GM21825 (cell line): ENCODE measurements around the gene PRAMEF14.
"Not testable (repeated sequence)": the region's sequence is repeated elsewhere in the genome, so short reads cannot be mapped to it uniquely, and the experiment has no call there.

ENCODE experiments used
- ATAC-seq: cut with Tn5 transposase; IDR thresholded peaks from one replicate; pipeline ENCODE4 v1.9.1; 2021; ENCODE audit warnings: mild to moderate bottlenecking, moderate library complexity; ENCODE audit not compliant: unreplicated experiment

PRAMEF14 gene

GRCh38 chr1:13347034-13347433 is at the start of gene PRAMEF14:
Gene PRAMEF14 (minus strand): TSS chr1:13347134. CDS start chr1:13345314, 1,820 bp downstream.
- not testable (repeated sequence) for ATAC-seq

GRCh38 chr1:13395311-13395710 is 48.4 kb upstream of the PRAMEF14 start:
- not testable (repeated sequence) for ATAC-seq

GRCh38 chr1:13394761-13395160 is 47.8 kb upstream of the PRAMEF14 start:
- not testable (repeated sequence) for ATAC-seq

- not testable (repeated sequence) for ATAC-seq
Observed at GRCh38 chr1:13393004-13393403, 46.1 kb upstream of the PRAMEF14 start.

GRCh38 chr1:13389332-13389731 is 42.4 kb upstream of the PRAMEF14 start, which contains the start of gene PRAMEF17:
Gene PRAMEF17 (plus strand): TSS chr1:13389632. CDS start chr1:13389658, 26 bp downstream.
- ATAC-seq, result not testable (repeated sequence)

- ATAC-seq, result not testable (repeated sequence)
Observed at GRCh38 chr1:13380380-13380779, 33.4 kb upstream of the PRAMEF14 start.

- not testable (repeated sequence) for ATAC-seq
Observed at GRCh38 chr1:13378983-13379382, 32.0 kb upstream of the PRAMEF14 start.

- not testable (repeated sequence) for ATAC-seq
Observed at GRCh38 chr1:13368544-13368943, 21.6 kb upstream of the PRAMEF14 start.

- not testable (repeated sequence) for ATAC-seq
Observed at GRCh38 chr1:13366536-13366935, 19.6 kb upstream of the PRAMEF14 start.

- ATAC-seq, result not testable (repeated sequence)
Observed at GRCh38 chr1:13364928-13365327, 18.0 kb upstream of the PRAMEF14 start.

- not testable (repeated sequence) for ATAC-seq
Observed at GRCh38 chr1:13362364-13362763, 15.4 kb upstream of the PRAMEF14 start.

- ATAC-seq, result not testable (repeated sequence)
Observed at GRCh38 chr1:13356774-13357173, 9.8 kb upstream of the PRAMEF14 start.

- not testable (repeated sequence) for ATAC-seq
Observed at GRCh38 chr1:13354475-13354874, 7.5 kb upstream of the PRAMEF14 start.

GRCh38 chr1:13353476-13353875 is 6.5 kb upstream of the PRAMEF14 start:
- ATAC-seq, result not testable (repeated sequence)

GRCh38 chr1:13342496-13342895 is 4.4 kb downstream of the PRAMEF14 start:
- ATAC-seq, result not testable (repeated sequence)

GRCh38 chr1:13315281-13315680 is 31.7 kb downstream of the PRAMEF14 start, which contains the start of gene PRAMEF15:
Gene PRAMEF15 (plus strand): TSS chr1:13315581. CDS start chr1:13318408, 2,827 bp downstream.
- not testable (repeated sequence) for ATAC-seq

- not testable (repeated sequence) for ATAC-seq
Observed at GRCh38 chr1:13303239-13303638, 43.7 kb downstream of the PRAMEF14 start, which contains the start of gene PRAMEF33. Gene PRAMEF33 (plus strand): TSS chr1:13303539. CDS start chr1:13305955, 2,416 bp downstream.

- ATAC-seq, result not testable (repeated sequence)
Observed at GRCh38 chr1:13302197-13302596, 44.7 kb downstream of the PRAMEF14 start.

- not testable (repeated sequence) for ATAC-seq
Observed at GRCh38 chr1:13298699-13299098, 48.2 kb downstream of the PRAMEF14 start.

GRCh38 chr1:13297216-13297931 is 49.6 kb downstream of the PRAMEF14 start:
- not testable (repeated sequence) for ATAC-seq
